ENCODE measurements around the gene TIGD2. TPM values are rescaled to one million over a fixed set of nuclear protein-coding genes. Genes with fewer than 3 reads are reported as not detected.

Gene TIGD2
- total RNA-seq = 1 to 10 TPM; 3.3 to 3.9 TPM
- polyA plus RNA-seq (2013, experiment 1 of 2) = 4.6 TPM
- polyA plus RNA-seq (2013, experiment 2 of 2) = 4.4 TPM
- total RNA-seq = 5.0 to 18.2 (median 10.4) reads per million in 172 experiments

DNA sequence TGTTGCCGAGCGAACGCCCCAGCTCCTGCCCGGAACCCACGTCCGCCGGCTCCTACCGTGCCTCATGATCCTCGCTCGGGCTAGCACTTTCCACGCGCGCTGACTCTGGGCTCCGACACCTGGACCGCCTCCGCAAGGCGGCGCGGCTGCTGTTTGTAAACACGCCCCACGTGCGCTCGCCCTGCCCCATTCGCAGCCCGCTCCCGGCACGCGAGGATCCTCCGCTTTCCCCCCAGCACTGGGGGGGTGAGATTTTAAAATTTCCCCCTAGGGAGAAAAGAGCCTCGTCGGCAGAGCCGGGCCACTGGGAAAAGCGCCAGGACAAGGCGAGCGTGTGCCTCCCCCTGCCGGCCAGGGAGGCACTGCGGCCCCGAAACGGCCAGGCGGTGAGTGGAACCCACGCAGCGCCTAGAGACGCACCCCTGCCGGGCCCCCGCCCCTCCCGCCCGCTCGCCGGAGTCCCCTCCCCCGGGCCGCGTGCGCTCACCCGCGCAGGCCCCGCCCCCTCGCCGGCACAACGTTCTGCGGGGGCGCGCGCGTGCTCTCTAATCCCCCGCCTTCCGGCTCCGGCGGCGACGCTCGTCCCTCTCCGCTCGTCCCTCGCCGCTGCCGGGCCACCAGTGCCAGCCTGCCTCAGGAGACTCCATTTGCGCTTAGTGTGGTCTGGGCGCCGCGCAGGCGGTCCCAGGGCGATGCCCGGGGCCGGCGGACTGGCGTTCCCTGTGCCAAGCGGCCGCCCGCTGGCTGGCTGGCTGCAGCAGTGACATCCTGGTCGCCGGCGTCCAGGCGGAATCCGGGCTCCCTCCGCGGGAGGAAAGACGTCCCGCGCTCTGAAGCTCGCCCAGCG, at the start of gene TIGD2:
TIGD2 (plus strand) TSS at position 548 of the 847 bp plus-strand sequence. CDS start 1,442 bp downstream, outside the sequence.
- Mint-ChIP-seq H3K27me3 (no peaks in the 10 kb centered on the region), H3K4me1 (ENCODE audit: low read depth) (peaks cover 27% of the 10 kb centered on the region), H3K9me3 (peaks cover 2% of the 10 kb centered on the region), H3K36me3 (ENCODE audit: low read depth) (peaks cover 21% of the 10 kb centered on the region), H3K4me3 (peak within 1 kb of the TSS; percentile 90), H3K27ac (peak within 1 kb of the TSS; percentile 77)
- Histone ChIP-seq H3K9me3 (ENCODE audit: control insufficient read depth in 1 of 2, insufficient read depth in 1 of 2, low read length in 2 of 2) (peaks cover 0 to 9% of the 10 kb centered on the region in 2 experiments), H3K36me3 (ENCODE audit: insufficient read depth, low read length) (no peaks in the 10 kb centered on the region), H3K4me3 (ENCODE audit: low read length) (peak within 1 kb of the TSS; percentile 67), H3K27me3 (ENCODE audit: control insufficient read depth in 1 of 2, insufficient read depth in 2 of 2, low read length in 2 of 2) (no peaks in the 10 kb centered on the region), H3K27ac (ENCODE audit: low read depth in 1 of 2, low read length in 2 of 2) (peak within 1 kb of the TSS; percentile 22 to 52), H3K4me1 (ENCODE audit: insufficient read depth, low read length) (peaks cover 18% of the 10 kb centered on the region)
- TF ChIP-seq, protein P1, sequence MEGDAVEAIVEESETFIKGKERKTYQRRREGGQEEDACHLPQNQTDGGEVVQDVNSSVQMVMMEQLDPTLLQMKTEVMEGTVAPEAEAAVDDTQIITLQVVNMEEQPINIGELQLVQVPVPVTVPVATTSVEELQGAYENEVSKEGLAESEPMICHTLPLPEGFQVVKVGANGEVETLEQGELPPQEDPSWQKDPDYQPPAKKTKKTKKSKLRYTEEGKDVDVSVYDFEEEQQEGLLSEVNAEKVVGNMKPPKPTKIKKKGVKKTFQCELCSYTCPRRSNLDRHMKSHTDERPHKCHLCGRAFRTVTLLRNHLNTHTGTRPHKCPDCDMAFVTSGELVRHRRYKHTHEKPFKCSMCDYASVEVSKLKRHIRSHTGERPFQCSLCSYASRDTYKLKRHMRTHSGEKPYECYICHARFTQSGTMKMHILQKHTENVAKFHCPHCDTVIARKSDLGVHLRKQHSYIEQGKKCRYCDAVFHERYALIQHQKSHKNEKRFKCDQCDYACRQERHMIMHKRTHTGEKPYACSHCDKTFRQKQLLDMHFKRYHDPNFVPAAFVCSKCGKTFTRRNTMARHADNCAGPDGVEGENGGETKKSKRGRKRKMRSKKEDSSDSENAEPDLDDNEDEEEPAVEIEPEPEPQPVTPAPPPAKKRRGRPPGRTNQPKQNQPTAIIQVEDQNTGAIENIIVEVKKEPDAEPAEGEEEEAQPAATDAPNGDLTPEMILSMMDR (IDR thresholded peaks at IDR 0.05) = peak; percentile 98
- DNase-seq (peak; percentile 78 to 97 (median 88)), ATAC-seq (ENCODE audit: poor library complexity) (peak; percentile 91)
- ChIA-PET CTCF (no interaction called here), POLR2A (interaction anchor here (0.7 to 1.5 kb wide), 8 partner anchors 173 to 1891 kb away, joined by 3 read pairs; partner anchors contain the start of gene KLHL8)
- intact Hi-C loops (cut with DNase I, micrococcal nuclease) = loop anchor here (1.0 to 10.0 kb wide), 11 partner anchors 89 to 1886 kb away; partner anchors contain the start of genes GPRIN3 (in 1 of the 2), HERC3 (in 1 of the 2), HERC6 (in 1 of the 2) and KLHL8 (in 1 of the 2)

DNA sequence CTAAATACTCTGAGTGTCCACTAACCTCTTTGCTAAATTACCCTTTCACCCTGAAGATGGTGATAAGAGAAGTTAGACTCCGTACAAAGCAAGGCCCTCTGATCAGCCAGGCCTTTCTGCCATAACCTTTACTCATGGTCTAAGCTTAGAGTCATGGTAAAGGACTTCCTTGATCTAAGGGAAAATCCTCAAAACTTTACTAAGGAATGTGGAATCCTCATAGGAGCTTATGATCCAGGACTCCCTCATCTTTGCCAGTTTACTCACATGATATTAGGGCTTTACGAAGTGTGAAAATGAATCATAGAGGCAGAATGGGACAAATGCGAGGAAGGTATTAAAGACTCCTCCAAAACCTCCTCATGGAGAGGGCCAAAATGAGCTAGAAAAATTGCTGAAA, 46.5 kb upstream of the TIGD2 start:
- H3K4me3 ChIP-seq (ENCODE audit: low read length) = no peak overlapping the region
- ChIA-PET CTCF (no interaction called here), POLR2A (no interaction called here)
- peaks cover 5% of the 10 kb centered on the region for H3K27me3 Mint-ChIP-seq
- H3K27ac Mint-ChIP-seq = no peak overlapping the region
- H3K36me3 ChIP-seq (ENCODE audit: insufficient read depth, low read length) = no peaks in the 10 kb centered on the region
- no peaks in the 10 kb centered on the region for H3K36me3 Mint-ChIP-seq (ENCODE audit: low read depth)
- peaks cover 5% of the 10 kb centered on the region for H3K4me1 Mint-ChIP-seq (ENCODE audit: low read depth)
- intact Hi-C loops (cut with DNase I, micrococcal nuclease) = no loop called here
- H3K9me3 ChIP-seq (ENCODE audit: control insufficient read depth in 1 of 2, insufficient read depth in 1 of 2, low read length in 2 of 2) = peaks cover 0 to 3% of the 10 kb centered on the region in 2 experiments
- TF ChIP-seq, protein P1 (IDR thresholded peaks at IDR 0.05) = no peak
- no peak overlapping the region for H3K4me3 Mint-ChIP-seq
- no peak overlapping the region for H3K27ac ChIP-seq (ENCODE audit: low read depth in 1 of 2, low read length in 2 of 2)
- peaks cover 3% of the 10 kb centered on the region for H3K9me3 Mint-ChIP-seq
- H3K27me3 ChIP-seq (ENCODE audit: control insufficient read depth in 1 of 2, insufficient read depth in 2 of 2, low read length in 2 of 2) = no peaks in the 10 kb centered on the region
- ATAC-seq (ENCODE audit: poor library complexity) (no peak), DNase-seq (no peak)
- no peaks in the 10 kb centered on the region for H3K4me1 ChIP-seq (ENCODE audit: insufficient read depth, low read length)

DNA sequence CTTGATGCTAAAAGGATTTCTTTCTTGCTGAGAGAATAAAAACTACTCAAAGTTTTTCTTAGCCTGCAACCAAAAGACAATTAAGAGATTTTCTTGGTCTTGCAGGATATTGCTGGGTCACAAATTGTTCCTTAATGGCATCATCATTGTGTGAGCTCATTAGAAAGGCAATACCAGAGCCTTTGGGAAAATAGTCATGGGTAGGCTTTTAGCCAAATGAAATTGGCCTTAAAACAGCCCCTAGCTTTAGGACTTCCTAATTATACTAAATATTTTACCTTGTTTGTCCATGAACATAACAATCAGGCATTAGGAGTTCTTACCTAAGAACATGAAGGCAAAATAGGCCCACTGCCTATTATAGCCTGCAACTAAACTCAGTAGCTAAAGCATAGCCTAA, 43.9 kb upstream of the TIGD2 start:
- H3K4me1 Mint-ChIP-seq (ENCODE audit: low read depth) = peaks cover 5% of the 10 kb centered on the region
- no peaks in the 10 kb centered on the region for H3K4me1 ChIP-seq (ENCODE audit: insufficient read depth, low read length)
- H3K27me3 Mint-ChIP-seq = peaks cover 5% of the 10 kb centered on the region
- TF ChIP-seq, protein P1 (IDR thresholded peaks at IDR 0.05) = no peak
- no peak overlapping the region for H3K4me3 Mint-ChIP-seq
- no peak overlapping the region for H3K4me3 ChIP-seq (ENCODE audit: low read length)
- DNase-seq (no peak), ATAC-seq (ENCODE audit: poor library complexity) (no peak)
- no peak overlapping the region for H3K27ac Mint-ChIP-seq
- H3K9me3 ChIP-seq (ENCODE audit: control insufficient read depth in 1 of 2, insufficient read depth in 1 of 2, low read length in 2 of 2) = peaks cover 0 to 3% of the 10 kb centered on the region in 2 experiments
- no peak overlapping the region for H3K27ac ChIP-seq (ENCODE audit: low read depth in 1 of 2, low read length in 2 of 2)
- POLR2A ChIA-PET = no interaction called here
- H3K27me3 ChIP-seq (ENCODE audit: control insufficient read depth in 1 of 2, insufficient read depth in 2 of 2, low read length in 2 of 2) = no peaks in the 10 kb centered on the region
- intact Hi-C loops (cut with DNase I, micrococcal nuclease) = no loop called here
- H3K36me3 Mint-ChIP-seq (ENCODE audit: low read depth) = no peaks in the 10 kb centered on the region
- H3K9me3 Mint-ChIP-seq = peaks cover under 1% of the 10 kb centered on the region
- H3K36me3 ChIP-seq (ENCODE audit: insufficient read depth, low read length) = no peaks in the 10 kb centered on the region
- CTCF ChIA-PET = interaction anchor here (1.3 kb wide), 1 partner anchor 35 kb away, joined by 3 read pairs; no protein-coding TSS in a partner anchor
